ENCODE results near the gene SCAMP2. TPM values are rescaled to one million over a fixed set of nuclear protein-coding genes. Genes with fewer than 3 reads are reported as not detected.
A peak's percentile ranks its signal among the peaks of the same experiment; 100 is the strongest.

SCAMP2 gene
- total RNA-seq, 4 donors from 2014 or later = 154 to 234 (median 193) TPM

DNA sequence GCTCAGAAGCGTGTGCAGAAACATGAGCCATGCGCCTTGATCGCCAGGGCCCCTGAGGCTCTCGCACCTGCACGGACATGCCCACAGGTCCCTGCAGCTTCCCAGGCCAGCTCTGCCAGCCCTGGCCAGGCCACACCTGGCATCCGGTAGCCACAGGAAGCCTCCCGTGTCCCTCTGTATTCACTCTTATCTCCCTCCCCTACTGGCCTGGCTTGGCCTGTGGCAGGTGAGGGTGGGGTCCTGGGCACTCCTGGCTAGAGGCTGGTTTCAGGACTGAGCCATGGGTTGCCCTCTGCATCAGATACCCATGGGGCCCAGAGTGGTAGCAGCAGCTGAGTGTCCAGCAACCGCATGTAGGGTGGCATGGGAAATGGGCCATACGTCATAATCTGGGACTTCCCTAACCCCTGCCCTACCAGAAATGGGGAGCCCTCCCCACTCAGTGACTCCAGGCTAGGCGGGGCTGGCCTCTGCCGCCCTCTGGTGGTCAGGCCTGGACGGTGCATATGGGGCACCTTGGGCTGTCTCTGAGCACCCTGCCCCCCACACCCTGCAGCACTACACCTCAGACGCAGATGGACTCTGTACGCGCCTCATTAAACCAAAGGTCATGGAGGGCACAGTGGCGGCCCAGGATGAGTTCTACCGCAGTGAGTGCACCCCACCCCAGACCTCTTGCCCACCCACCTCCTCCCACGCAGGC lies 73.2 kb downstream of the SCAMP2 start:
- Histone ChIP-seq H3K9me3 (no peaks in the 10 kb centered on the region), H3K36me3 (peaks cover 0 to 14% (median 6%) of the 10 kb centered on the region in 4 donors), H3K4me1 (peaks cover 10 to 34% (median 19%) of the 10 kb centered on the region in 4 donors), H3K27me3 (no peaks in the 10 kb centered on the region), H3K4me3 (no peak overlapping the region), H3K27ac (peak overlapping the region; percentile 56 to 79 (median 66))
- intact Hi-C loops (cut with DNase I; ENCODE audit: low total_unique reads) (loop anchor here (2.0 kb wide), 1 partner anchor 29 kb away; no protein-coding TSS in a partner anchor), in situ Hi-C loops (cut with MboI; ENCODE audit: low pct_ligation_motif_present in 1 of 4, low pct_unique_long_range_greater_than_20kb in 1 of 4, low sequenced_read_pairs in 3 of 4) (no loop called here)
- DNase-seq = peak; percentile 91
- TF ChIP-seq POLR2A (IDR thresholded peaks at IDR 0.05) = no peak
- TF ChIP-seq, protein P1, sequence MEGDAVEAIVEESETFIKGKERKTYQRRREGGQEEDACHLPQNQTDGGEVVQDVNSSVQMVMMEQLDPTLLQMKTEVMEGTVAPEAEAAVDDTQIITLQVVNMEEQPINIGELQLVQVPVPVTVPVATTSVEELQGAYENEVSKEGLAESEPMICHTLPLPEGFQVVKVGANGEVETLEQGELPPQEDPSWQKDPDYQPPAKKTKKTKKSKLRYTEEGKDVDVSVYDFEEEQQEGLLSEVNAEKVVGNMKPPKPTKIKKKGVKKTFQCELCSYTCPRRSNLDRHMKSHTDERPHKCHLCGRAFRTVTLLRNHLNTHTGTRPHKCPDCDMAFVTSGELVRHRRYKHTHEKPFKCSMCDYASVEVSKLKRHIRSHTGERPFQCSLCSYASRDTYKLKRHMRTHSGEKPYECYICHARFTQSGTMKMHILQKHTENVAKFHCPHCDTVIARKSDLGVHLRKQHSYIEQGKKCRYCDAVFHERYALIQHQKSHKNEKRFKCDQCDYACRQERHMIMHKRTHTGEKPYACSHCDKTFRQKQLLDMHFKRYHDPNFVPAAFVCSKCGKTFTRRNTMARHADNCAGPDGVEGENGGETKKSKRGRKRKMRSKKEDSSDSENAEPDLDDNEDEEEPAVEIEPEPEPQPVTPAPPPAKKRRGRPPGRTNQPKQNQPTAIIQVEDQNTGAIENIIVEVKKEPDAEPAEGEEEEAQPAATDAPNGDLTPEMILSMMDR (IDR thresholded peaks at IDR 0.05) = peak; percentile 97 to 99 (median 98)
- TF ChIP-seq POLR2AphosphoS5 (IDR thresholded peaks at IDR 0.05) = peak in 2 of 3 donors; percentile 45 to 53
- WGBS, 2 donors (ENCODE audit: low coverage in 1 of 2) = 33% methylated on average over 18 of the region's 18 CpGs; no CpG with 5 or more reads in 1 of the 2 donors

- H3K27me3 ChIP-seq = no peaks in the 10 kb centered on the region
- WGBS, 2 donors (ENCODE audit: low coverage in 1 of 2) = 77% methylated on average over 14 of the region's 16 CpGs; no CpG with 5 or more reads in 1 of the 2 donors
- DNase-seq = no peak
- in situ Hi-C loops (cut with MboI; ENCODE audit: low pct_ligation_motif_present in 1 of 4, low pct_unique_long_range_greater_than_20kb in 1 of 4, low sequenced_read_pairs in 3 of 4) (no loop called here), intact Hi-C loops (cut with DNase I; ENCODE audit: low total_unique reads) (no loop called here)
- H3K4me3 ChIP-seq = no peak overlapping the region
- H3K4me1 ChIP-seq = peaks cover 10 to 34% (median 19%) of the 10 kb centered on the region in 4 donors
- peak overlapping the region; percentile 56 to 79 (median 66) for H3K27ac ChIP-seq
- TF ChIP-seq POLR2AphosphoS5 (IDR thresholded peaks at IDR 0.05) = no peak
- no peaks in the 10 kb centered on the region for H3K9me3 ChIP-seq
- peaks cover 0 to 14% (median 6%) of the 10 kb centered on the region in 4 donors for H3K36me3 ChIP-seq
Observed at GRCh38 chr15:74799255-74799855, 73.8 kb downstream of the SCAMP2 start.

GRCh38 chr15:74798388-74799254 lies 74.5 kb downstream of the SCAMP2 start:
- intact Hi-C loops (cut with DNase I; ENCODE audit: low total_unique reads) = no loop called here
- in situ Hi-C loops (cut with MboI; ENCODE audit: low pct_ligation_motif_present in 1 of 4, low pct_unique_long_range_greater_than_20kb in 1 of 4, low sequenced_read_pairs in 3 of 4) = no loop called here
- no peak overlapping the region for H3K4me3 ChIP-seq
- DNase-seq = peak; percentile 81
- peak overlapping the region; percentile 56 to 79 (median 66) for H3K27ac ChIP-seq
- no peaks in the 10 kb centered on the region for H3K27me3 ChIP-seq
- peaks cover 0 to 14% (median 6%) of the 10 kb centered on the region in 4 donors for H3K36me3 ChIP-seq
- no peaks in the 10 kb centered on the region for H3K9me3 ChIP-seq
- TF ChIP-seq POLR2A (IDR thresholded peaks at IDR 0.05) = no peak
- peak in 1 of 3 donors; percentile 38 for TF ChIP-seq POLR2AphosphoS5 (IDR thresholded peaks at IDR 0.05)
- TF ChIP-seq, protein P1 (IDR thresholded peaks at IDR 0.05) = peak in 3 of 5 experiments; percentile 9 to 14 (median 12)
- no peak for TF ChIP-seq EP300 (IDR thresholded peaks at IDR 0.05; ENCODE audit: low read depth)
- WGBS, 2 donors (ENCODE audit: low coverage in 1 of 2) = 67 to 100% methylated on average over 1 to 25 of the region's 25 CpGs
- peaks cover 10 to 36% (median 19%) of the 10 kb centered on the region in 4 donors for H3K4me1 ChIP-seq

- WGBS, 2 donors (ENCODE audit: low coverage in 1 of 2) = 83 to 91% methylated on average over 11 to 14 of the region's 14 CpGs
- no peak for TF ChIP-seq POLR2A (IDR thresholded peaks at IDR 0.05)
- H3K4me1 ChIP-seq = peaks cover 15 to 61% (median 30%) of the 10 kb centered on the region in 4 donors
Observed at GRCh38 chr15:74795966-74796625, 77.1 kb downstream of the SCAMP2 start.

More at GRCh38 chr15:74795966-74796625, 77.1 kb downstream of the SCAMP2 start:
- in situ Hi-C loops (cut with MboI; ENCODE audit: low pct_ligation_motif_present in 1 of 4, low pct_unique_long_range_greater_than_20kb in 1 of 4, low sequenced_read_pairs in 3 of 4) (no loop called here), intact Hi-C loops (cut with DNase I; ENCODE audit: low total_unique reads) (no loop called here)
- Histone ChIP-seq H3K36me3 (no peaks in the 10 kb centered on the region), H3K9me3 (no peaks in the 10 kb centered on the region), H3K4me3 (no peak overlapping the region), H3K27me3 (no peaks in the 10 kb centered on the region), H3K27ac (no peak overlapping the region)
- DNase-seq = no peak
